ENCODE data around the gene OAF.

OAF gene

DNA sequence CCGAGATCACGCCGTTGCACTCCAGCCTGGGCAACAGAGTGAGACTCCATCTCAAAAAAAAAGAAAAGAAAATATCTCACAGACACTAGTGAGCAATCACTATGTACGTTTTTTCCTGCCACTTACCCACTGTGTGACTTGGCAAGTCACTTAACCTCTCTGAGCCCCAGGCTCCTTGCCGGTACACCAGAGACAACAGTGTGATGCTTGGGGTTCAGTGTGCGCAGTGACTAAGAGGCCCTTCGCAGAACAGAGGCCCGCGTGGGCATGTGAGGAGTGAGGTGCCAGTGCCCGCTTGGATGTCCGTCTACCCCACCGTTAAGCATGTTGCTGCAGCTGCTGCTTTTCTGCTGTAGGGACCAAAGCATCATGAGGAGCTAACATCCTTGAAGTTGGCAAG lies 6.7 kb downstream of the OAF start:
- Histone ChIP-seq H3K4me3 (ENCODE audit: low read depth, low read length) (no peak overlapping the region), H3K4me1 (ENCODE audit: control insufficient read depth, insufficient read depth, low read length) (peaks cover 44% of the 10 kb centered on the region), H3K27ac (ENCODE audit: low read depth, low read length) (no peak overlapping the region), H3K36me3 (ENCODE audit: control insufficient read depth, insufficient read depth, low read length) (no peaks in the 10 kb centered on the region), H3K27me3 (ENCODE audit: control insufficient read depth, insufficient read depth, low read length) (peaks cover 86% of the 10 kb centered on the region), H3K9ac (ENCODE audit: low read length) (no peak overlapping the region), H3K9me3 (ENCODE audit: control insufficient read depth, insufficient read depth, low read depth, low read length) (no peaks in the 10 kb centered on the region)

DNA sequence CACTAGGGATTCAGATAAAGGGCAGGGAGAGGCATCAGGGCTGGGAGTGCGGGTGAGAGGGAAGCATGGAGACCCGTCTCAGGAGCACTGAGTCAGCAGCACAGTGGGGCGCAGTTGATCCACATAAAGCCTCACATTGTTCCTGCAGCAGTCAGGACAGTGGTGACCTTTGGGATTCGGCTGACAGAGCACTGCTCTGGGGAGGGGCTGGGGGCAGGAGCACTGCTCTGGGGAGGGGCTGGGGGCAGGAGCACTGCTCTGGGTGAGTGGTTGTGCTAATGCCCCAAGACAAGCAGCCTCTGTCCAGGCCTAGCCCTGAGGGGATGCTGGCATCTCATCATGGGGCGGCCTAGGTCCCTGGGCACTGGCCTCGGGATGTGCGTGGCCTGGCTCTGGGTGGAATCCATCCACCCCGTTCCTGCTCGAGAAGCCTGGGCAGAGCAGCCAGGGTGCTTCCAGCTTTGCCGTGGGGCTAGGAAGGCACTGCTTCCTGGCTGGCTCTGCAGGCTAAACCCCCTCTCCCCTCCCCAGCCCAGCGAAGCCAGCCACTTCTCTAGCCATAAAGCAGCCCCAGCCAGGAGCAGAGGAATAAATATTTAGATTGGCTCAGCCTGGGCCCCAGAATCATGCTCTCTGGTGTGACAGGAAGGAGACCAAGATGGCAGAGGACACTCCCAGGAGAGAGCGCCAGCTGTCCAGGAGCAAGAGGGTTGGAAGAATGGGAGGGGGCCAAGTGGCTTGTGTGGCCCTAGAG lies 7.3 kb downstream of the OAF start:
- Histone ChIP-seq H3K4me3 (ENCODE audit: low read depth, low read length) (no peak overlapping the region), H3K27me3 (ENCODE audit: control insufficient read depth, insufficient read depth, low read length) (peaks cover 84% of the 10 kb centered on the region), H3K4me1 (ENCODE audit: control insufficient read depth, insufficient read depth, low read length) (peaks cover 39% of the 10 kb centered on the region), H3K27ac (ENCODE audit: low read depth, low read length) (no peak overlapping the region), H3K9ac (ENCODE audit: low read length) (no peak overlapping the region), H3K9me3 (ENCODE audit: control insufficient read depth, insufficient read depth, low read depth, low read length) (no peaks in the 10 kb centered on the region), H3K36me3 (ENCODE audit: control insufficient read depth, insufficient read depth, low read length) (no peaks in the 10 kb centered on the region)

DNA sequence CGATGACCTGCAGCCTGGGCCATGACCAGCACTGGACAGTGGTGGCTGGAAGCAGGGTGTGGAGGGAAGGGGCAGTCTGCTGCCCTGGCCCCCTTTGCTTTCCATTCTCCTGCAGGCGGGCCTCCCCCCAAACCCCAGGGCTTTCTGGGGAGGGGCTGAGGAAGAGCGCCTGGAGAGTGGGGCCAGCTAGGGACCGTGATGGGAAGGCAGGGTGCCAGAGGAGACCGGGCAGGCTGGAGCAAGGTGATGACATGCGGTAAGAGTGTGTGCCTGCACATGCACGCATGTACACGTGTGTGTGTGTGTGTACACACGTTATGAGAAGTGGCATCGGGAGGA lies 7.8 kb downstream of the OAF start:
- Histone ChIP-seq H3K4me3 (ENCODE audit: low read depth, low read length) (no peak overlapping the region), H3K4me1 (ENCODE audit: control insufficient read depth, insufficient read depth, low read length) (peaks cover 34% of the 10 kb centered on the region), H3K9me3 (ENCODE audit: control insufficient read depth, insufficient read depth, low read depth, low read length) (no peaks in the 10 kb centered on the region), H3K36me3 (ENCODE audit: control insufficient read depth, insufficient read depth, low read length) (no peaks in the 10 kb centered on the region), H3K9ac (ENCODE audit: low read length) (no peak overlapping the region), H3K27ac (ENCODE audit: low read depth, low read length) (no peak overlapping the region), H3K27me3 (ENCODE audit: control insufficient read depth, insufficient read depth, low read length) (peaks cover 84% of the 10 kb centered on the region)

DNA sequence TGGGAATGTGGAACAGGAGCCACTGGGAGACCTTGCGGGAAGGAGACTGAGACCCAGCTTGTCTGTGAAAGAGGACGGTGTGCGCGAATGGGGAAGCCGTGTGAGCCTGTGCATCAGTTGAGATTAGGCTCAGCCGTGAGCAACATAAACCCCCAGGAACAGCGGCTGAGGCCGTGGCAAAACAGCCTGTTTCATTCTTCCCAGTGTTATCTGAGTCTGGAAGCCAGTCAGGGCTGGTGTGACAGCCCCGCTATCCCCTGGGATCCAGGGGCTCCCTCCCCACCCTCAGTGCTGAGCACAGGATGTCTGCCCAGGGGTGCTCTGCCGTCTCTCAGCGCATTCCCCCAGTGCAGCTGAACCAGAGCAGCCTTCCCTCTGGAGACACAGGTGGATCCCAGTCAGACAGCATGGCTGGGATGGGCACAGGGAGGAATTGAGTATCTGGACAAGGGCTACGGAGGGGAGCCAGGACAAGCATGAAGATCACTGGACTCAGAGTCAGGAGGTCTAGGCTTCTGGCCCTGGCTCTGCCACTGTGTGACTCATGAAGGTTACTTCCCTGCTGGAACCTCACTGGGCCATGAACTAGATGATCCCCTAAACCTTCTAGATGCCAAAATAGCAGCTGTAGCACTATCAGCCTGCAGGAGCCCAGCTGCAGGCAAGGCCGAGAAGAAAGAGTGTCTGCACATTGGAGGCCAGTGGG lies 8.6 kb downstream of the OAF start:
- no peak overlapping the region for H3K4me3 ChIP-seq (ENCODE audit: low read depth, low read length)
- H3K4me1 ChIP-seq (ENCODE audit: control insufficient read depth, insufficient read depth, low read length) = peaks cover 35% of the 10 kb centered on the region
- no peak overlapping the region for H3K9ac ChIP-seq (ENCODE audit: low read length)
- peaks cover 84% of the 10 kb centered on the region for H3K27me3 ChIP-seq (ENCODE audit: control insufficient read depth, insufficient read depth, low read length)
- H3K36me3 ChIP-seq (ENCODE audit: control insufficient read depth, insufficient read depth, low read length) = no peaks in the 10 kb centered on the region
- no peaks in the 10 kb centered on the region for H3K9me3 ChIP-seq (ENCODE audit: control insufficient read depth, insufficient read depth, low read depth, low read length)
- H3K27ac ChIP-seq (ENCODE audit: low read depth, low read length) = no peak overlapping the region

DNA sequence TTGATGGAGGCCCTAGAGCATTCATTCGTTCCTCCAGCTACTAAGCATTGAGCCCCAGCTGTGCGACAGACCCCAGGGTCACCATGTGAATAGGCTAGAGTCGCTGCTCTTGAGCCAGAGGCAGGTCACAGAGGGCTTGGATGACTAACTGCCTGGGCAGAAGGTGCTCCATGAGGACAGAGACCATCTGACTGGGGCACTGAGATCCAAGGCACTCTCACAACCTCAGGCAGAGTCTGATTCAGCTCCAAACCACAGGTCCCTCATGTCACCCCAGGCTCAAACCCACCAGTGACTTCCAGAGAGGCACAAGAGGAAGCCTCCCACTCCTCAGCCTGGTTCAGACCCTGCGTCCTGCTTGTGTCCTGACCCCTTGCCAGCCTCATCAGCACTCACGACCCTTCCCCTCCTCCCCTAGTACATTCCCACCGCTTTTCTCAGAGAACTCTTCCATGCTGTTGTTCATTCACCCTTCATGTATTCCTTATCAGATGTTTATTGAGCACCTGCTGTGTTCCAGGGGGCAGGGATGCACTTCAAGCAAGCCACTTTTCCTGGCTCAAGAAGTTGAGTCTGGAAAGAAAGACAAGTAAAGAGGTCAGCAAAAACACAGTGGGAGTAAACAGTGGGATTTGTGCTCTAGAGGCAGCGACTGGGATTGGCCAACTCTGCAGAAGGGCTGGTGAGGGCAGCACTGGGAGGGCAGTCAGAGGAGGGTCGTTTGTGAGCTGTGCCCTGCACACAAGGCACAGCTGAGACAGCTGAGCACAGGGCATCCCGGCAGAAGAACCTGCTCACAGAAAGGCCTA lies 9.3 kb downstream of the OAF start:
- no peaks in the 10 kb centered on the region for H3K9me3 ChIP-seq (ENCODE audit: control insufficient read depth, insufficient read depth, low read depth, low read length)
- H3K27ac ChIP-seq (ENCODE audit: low read depth, low read length) = no peak overlapping the region
- H3K9ac ChIP-seq (ENCODE audit: low read length) = no peak overlapping the region
- H3K27me3 ChIP-seq (ENCODE audit: control insufficient read depth, insufficient read depth, low read length) = peaks cover 83% of the 10 kb centered on the region
- H3K36me3 ChIP-seq (ENCODE audit: control insufficient read depth, insufficient read depth, low read length) = no peaks in the 10 kb centered on the region
- H3K4me3 ChIP-seq (ENCODE audit: low read depth, low read length) = no peak overlapping the region
- peaks cover 43% of the 10 kb centered on the region for H3K4me1 ChIP-seq (ENCODE audit: control insufficient read depth, insufficient read depth, low read length)

DNA sequence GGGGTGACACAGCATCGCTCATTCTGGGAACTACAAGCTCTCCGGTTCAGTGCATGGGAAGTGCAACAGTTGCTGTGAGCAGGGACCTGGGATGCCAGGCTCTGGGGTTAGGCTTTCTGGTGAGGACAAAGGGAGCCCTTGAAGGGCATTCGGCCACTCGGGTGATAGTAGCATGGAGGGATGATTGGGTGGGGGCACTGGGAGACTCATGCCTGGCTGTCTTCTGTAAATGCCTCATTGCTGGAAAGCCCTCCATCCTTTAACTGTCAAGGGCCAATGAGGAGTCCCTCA lies 9.9 kb downstream of the OAF start:
- Histone ChIP-seq H3K36me3 (ENCODE audit: control insufficient read depth, insufficient read depth, low read length) (no peaks in the 10 kb centered on the region), H3K4me3 (ENCODE audit: low read depth, low read length) (no peak overlapping the region), H3K27ac (ENCODE audit: low read depth, low read length) (no peak overlapping the region), H3K9me3 (ENCODE audit: control insufficient read depth, insufficient read depth, low read depth, low read length) (no peaks in the 10 kb centered on the region), H3K9ac (ENCODE audit: low read length) (no peak overlapping the region), H3K27me3 (ENCODE audit: control insufficient read depth, insufficient read depth, low read length) (peaks cover 77% of the 10 kb centered on the region), H3K4me1 (ENCODE audit: control insufficient read depth, insufficient read depth, low read length) (peaks cover 47% of the 10 kb centered on the region)

DNA sequence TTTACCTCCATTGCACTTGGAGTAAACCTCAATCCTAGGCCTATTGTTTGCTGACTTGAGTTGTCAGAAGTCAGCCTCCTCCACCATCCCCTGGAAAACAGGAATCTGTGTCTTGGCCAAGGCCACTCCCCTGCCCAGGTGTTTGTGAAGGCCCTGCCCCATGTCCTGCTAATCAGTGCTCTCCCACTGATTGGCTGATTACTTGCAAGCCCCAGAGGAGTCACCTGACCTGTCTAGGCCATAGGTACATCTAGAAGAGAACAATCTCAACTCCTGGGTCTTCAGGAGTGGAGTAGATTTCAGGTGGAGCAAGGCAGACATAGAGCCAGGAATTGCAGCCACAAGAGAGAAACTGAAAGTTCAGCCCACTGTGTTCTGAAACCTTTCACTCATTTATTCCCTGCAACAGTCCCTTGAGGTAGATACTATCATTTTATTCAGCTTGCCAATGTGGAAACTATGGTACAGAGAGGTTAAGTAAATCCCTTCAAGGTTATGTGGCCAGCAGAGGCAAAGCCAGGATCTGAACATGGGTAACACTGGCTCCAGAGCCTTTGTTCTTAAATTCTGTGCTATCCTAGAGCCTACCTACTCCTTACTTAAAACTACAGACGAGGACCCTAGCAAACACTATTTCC lies 10.4 kb downstream of the OAF start:
- H3K36me3 ChIP-seq (ENCODE audit: control insufficient read depth, insufficient read depth, low read length) = no peaks in the 10 kb centered on the region
- peaks cover 45% of the 10 kb centered on the region for H3K4me1 ChIP-seq (ENCODE audit: control insufficient read depth, insufficient read depth, low read length)
- no peak overlapping the region for H3K27ac ChIP-seq (ENCODE audit: low read depth, low read length)
- no peak overlapping the region for H3K9ac ChIP-seq (ENCODE audit: low read length)
- peaks cover 72% of the 10 kb centered on the region for H3K27me3 ChIP-seq (ENCODE audit: control insufficient read depth, insufficient read depth, low read length)
- no peaks in the 10 kb centered on the region for H3K9me3 ChIP-seq (ENCODE audit: control insufficient read depth, insufficient read depth, low read depth, low read length)
- no peak overlapping the region for H3K4me3 ChIP-seq (ENCODE audit: low read depth, low read length)

DNA sequence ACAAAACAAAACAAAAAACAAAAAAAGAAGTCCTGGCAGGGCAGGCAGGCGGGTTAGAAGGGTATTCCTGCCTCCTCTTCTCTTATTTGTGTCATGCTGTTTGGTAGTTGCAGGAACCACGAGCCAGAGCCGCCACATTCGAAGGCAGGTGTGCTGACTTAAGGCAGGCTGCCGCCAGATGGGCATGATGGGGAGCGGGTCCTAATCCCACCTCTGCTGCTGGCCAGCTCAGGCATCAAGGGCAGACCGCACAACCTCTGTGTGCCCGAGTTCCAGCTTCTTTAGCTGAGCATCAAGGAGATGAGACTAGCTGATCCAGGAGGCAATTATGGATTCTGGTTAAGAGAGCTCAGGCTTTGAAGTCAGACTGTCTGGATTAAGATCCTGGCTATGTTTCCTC lies 12.1 kb downstream of the OAF start:
- H3K27me3 ChIP-seq (ENCODE audit: control insufficient read depth, insufficient read depth, low read length) = peaks cover 56% of the 10 kb centered on the region
- no peak overlapping the region for H3K27ac ChIP-seq (ENCODE audit: low read depth, low read length)
- no peak overlapping the region for H3K4me3 ChIP-seq (ENCODE audit: low read depth, low read length)
- H3K4me1 ChIP-seq (ENCODE audit: control insufficient read depth, insufficient read depth, low read length) = peaks cover 34% of the 10 kb centered on the region
- no peaks in the 10 kb centered on the region for H3K36me3 ChIP-seq (ENCODE audit: control insufficient read depth, insufficient read depth, low read length)
- no peak overlapping the region for H3K9ac ChIP-seq (ENCODE audit: low read length)
- no peaks in the 10 kb centered on the region for H3K9me3 ChIP-seq (ENCODE audit: control insufficient read depth, insufficient read depth, low read depth, low read length)

DNA sequence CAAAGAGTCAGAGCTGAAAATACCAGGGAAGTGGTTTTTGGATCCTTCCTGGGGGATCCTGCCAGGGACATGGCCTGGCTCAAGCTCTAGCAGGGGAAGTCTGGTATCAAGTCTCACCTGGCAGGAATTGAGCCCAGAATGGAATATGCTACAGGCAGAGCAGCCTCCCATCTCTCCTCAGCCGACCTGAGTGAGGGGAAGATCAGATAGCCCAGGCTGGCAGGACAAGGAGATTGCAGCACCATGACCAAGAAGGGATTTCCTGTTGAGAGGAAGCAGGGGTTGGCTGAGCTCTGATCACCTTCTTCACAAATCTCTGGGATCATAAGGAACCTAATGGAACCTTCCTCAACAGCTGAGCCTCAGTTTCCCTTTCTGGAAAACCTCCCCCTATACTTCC lies 13.0 kb downstream of the OAF start:
- no peak overlapping the region for H3K9ac ChIP-seq (ENCODE audit: low read length)
- no peaks in the 10 kb centered on the region for H3K36me3 ChIP-seq (ENCODE audit: control insufficient read depth, insufficient read depth, low read length)
- H3K9me3 ChIP-seq (ENCODE audit: control insufficient read depth, insufficient read depth, low read depth, low read length) = no peaks in the 10 kb centered on the region
- peaks cover 25% of the 10 kb centered on the region for H3K4me1 ChIP-seq (ENCODE audit: control insufficient read depth, insufficient read depth, low read length)
- no peak overlapping the region for H3K27ac ChIP-seq (ENCODE audit: low read depth, low read length)
- peaks cover 48% of the 10 kb centered on the region for H3K27me3 ChIP-seq (ENCODE audit: control insufficient read depth, insufficient read depth, low read length)
- H3K4me3 ChIP-seq (ENCODE audit: low read depth, low read length) = no peak overlapping the region

DNA sequence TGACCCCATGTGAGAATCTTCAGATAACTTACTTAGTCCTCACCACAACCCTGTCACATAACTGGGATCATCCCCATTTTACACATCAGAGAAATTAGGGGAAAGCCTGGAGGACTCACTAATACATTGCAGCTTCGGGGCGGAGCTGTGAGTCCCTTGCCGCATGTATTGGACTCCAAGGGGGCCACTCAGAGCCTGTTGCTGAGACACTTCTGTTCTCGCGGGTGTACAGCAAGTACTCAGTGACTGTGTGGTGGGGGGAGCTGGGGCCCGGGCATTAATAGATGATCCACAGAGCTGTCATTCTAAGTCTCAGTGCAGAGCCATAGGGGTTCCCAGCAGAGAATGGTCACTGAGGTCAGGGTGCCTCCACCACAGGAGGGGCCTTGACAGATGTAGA lies 13.5 kb downstream of the OAF start:
- Histone ChIP-seq H3K9ac (ENCODE audit: low read length) (no peak overlapping the region), H3K27ac (ENCODE audit: low read depth, low read length) (no peak overlapping the region)

More for the DNA sequence above, 13.5 kb downstream of the OAF start:
- H3K9me3 ChIP-seq (ENCODE audit: control insufficient read depth, insufficient read depth, low read depth, low read length) = no peaks in the 10 kb centered on the region
- H3K27me3 ChIP-seq (ENCODE audit: control insufficient read depth, insufficient read depth, low read length) = peaks cover 42% of the 10 kb centered on the region
- peaks cover 24% of the 10 kb centered on the region for H3K4me1 ChIP-seq (ENCODE audit: control insufficient read depth, insufficient read depth, low read length)
- H3K36me3 ChIP-seq (ENCODE audit: control insufficient read depth, insufficient read depth, low read length) = no peaks in the 10 kb centered on the region
- H3K4me3 ChIP-seq (ENCODE audit: low read depth, low read length) = no peak overlapping the region

All from HUES6 (cell line).